ENCODE results near the gene TM9SF1. TPM values are rescaled to one million over a fixed set of nuclear protein-coding genes. Genes with fewer than 3 reads are reported as not detected.

Gene TM9SF1
- total and polyA plus RNA-seq, 10 of the 15 experiments (the other 5 are each of a cell fraction or from before 2014, with no cell fraction given): 7.2 to 39.2 (median 17.6) TPM

DNA sequence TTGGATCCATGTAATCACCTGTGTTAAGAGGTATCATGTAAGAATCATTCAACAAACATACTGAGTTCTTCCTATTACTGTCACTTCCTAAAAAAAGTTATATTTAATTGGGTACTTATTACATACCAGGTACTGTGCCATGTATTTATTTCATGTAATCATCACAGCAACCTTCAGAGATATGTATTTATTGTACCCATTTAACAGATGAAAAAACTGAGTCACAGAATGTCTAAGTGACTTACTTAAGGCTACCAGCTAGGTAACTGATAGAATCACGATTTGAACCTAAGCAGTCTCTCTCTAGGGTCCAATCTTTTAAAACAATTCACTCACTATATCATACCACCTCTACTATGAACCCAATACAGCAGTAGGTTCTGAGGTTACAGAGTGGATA, 50.8 kb downstream of the TM9SF1 start:
- 0 out of 2 replicates have a peak overlapping the region, but pooled peaks have one; percentile 12 for H3K9ac ChIP-seq (ENCODE audit: control insufficient read depth, insufficient read depth, low read length)
- DNase-seq (ENCODE audit: low read depth, low spot score): no peak
- in situ Hi-C loops (cut with MboI): no loop called here
- peak overlapping the region; percentile 77 for H3K4me2 ChIP-seq (ENCODE audit: control insufficient read depth, insufficient read depth)
- no peaks in the 10 kb centered on the region for H4K20me1 ChIP-seq (ENCODE audit: control insufficient read depth, insufficient read depth)
- H3K4me1 ChIP-seq (ENCODE audit: control insufficient read depth, insufficient read depth, low read length): peaks cover 16% of the 10 kb centered on the region
- no peak overlapping the region for H2AFZ ChIP-seq (ENCODE audit: control insufficient read depth, low read depth, low read length)
- ChIA-PET CTCF (interaction anchor here (1.0 to 1.4 kb wide), 3 partner anchors 36 to 98 kb away, joined by 3 to 5 read pairs (median 3); partner anchors contain the start of genes CHMP4A and TINF2), POLR2A (interaction anchor here (0.7 to 2.3 kb wide), 6 partner anchors 9 to 50 kb away, joined by 4 to 10 read pairs (median 6); partner anchors contain the start of genes IRF9, PCK2 and PSME1), SMC1A (ENCODE audit: uncharacterized antibody, unreplicated experiment) (interaction anchor here (1.5 to 4.8 kb wide), 4 partner anchors 8 to 36 kb away, joined by 5 to 54 read pairs (median 12); partner anchors contain the start of genes IRF9 and PSME1), RAD21 (ENCODE audit: unreplicated experiment) (interaction anchor here (3.1 kb wide), 1 partner anchor 50 kb away, joined by 22 read pairs; the partner anchor contains the start of gene PCK2)
- H3K4me3 ChIP-seq: peak overlapping the region; percentile 82
- no peaks in the 10 kb centered on the region for H3K27me3 ChIP-seq (replicated peaks in 1 of 2; ENCODE audit: control insufficient read depth in 2 of 2, insufficient read depth in 2 of 2, low read length in 1 of 2)
- intact Hi-C loops (cut with micrococcal nuclease; ENCODE audit: unreplicated experiment): no loop called here
- TF ChIP-seq TCF7 (IDR thresholded peaks at IDR 0.05; ENCODE audit: borderline replicate concordance) (0 out of 2 replicates have a peak, but pooled peaks have one; percentile 11), MTA3 (IDR thresholded peaks at IDR 0.05; ENCODE audit: borderline replicate concordance, low read length) (no peak)
- no peaks in the 10 kb centered on the region for H3K9me3 ChIP-seq (replicated peaks; ENCODE audit: control insufficient read depth, insufficient read depth, low read length)
- H3K27ac ChIP-seq (ENCODE audit: control insufficient read depth, insufficient read depth): peak overlapping the region; percentile 2; the same call in 1 of the 2 replicates
- BruUV-seq (replicated peaks): no TSS peak
- peaks cover 2 to 28% of the 10 kb centered on the region in 2 experiments for H3K36me3 ChIP-seq (ENCODE audit: control insufficient read depth in 2 of 2, insufficient read depth in 2 of 2, low read length in 1 of 2)
- 100% methylated on average over 1 of the region's 1 CpG for WGBS (ENCODE audit: insufficient coverage, insufficient replicate concordance, low lambda C conversion rate, missing lambda C conversion rate)
- ATAC-seq: no peak
- no peak for FAIRE-seq
- peaks cover 70% of the 10 kb centered on the region for H3K79me2 ChIP-seq (ENCODE audit: control insufficient read depth, insufficient read depth, low read length)

DNA sequence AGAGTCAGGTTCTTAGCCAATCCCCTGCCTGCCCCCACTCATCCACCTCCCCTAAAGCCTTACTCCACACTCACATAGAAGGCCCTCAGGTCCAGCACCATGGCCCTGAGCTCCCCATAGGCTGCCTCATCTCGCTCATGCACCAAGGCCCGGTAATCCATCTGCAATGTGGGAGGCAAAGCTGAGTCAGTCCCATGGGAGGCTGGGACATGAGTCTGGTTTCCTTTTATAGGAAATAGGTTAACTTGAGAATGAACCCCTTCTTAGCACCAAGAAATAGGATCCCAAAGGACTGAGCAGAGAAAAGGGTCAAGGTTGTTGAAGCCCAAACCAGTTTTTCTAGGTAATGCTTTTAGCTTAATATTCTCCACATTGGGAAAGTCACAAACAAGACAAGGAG, 51.7 kb downstream of the TM9SF1 start:
- POLR2A ChIA-PET: interaction anchor here (1.0 to 2.3 kb wide), 6 partner anchors 8 to 49 kb away, joined by 3 to 10 read pairs (median 5); partner anchors contain the start of genes IRF9, PCK2 and PSME1
- H3K9ac ChIP-seq (ENCODE audit: control insufficient read depth, insufficient read depth, low read length): no peak overlapping the region
- in situ Hi-C loops (cut with MboI) (no loop called here), intact Hi-C loops (cut with micrococcal nuclease; ENCODE audit: unreplicated experiment) (no loop called here)
- CTCF ChIA-PET: interaction anchor here (1.0 to 1.4 kb wide), 3 partner anchors 17 to 70 kb away, joined by 3 to 7 read pairs (median 5); partner anchors contain the start of genes CHMP4A and IRF9
- no peaks in the 10 kb centered on the region for H3K27me3 ChIP-seq (replicated peaks in 1 of 2; ENCODE audit: control insufficient read depth in 2 of 2, insufficient read depth in 2 of 2, low read length in 1 of 2)
- peaks cover 24% of the 10 kb centered on the region for H3K4me1 ChIP-seq (ENCODE audit: control insufficient read depth, insufficient read depth, low read length)
- peaks cover 5 to 28% of the 10 kb centered on the region in 2 experiments for H3K36me3 ChIP-seq (ENCODE audit: control insufficient read depth in 2 of 2, insufficient read depth in 2 of 2, low read length in 1 of 2)
- H2AFZ ChIP-seq (ENCODE audit: control insufficient read depth, low read depth, low read length): no peak overlapping the region
- no TSS peak for BruUV-seq (replicated peaks)
- FAIRE-seq (no peak), ATAC-seq (no peak), DNase-seq (ENCODE audit: low read depth, low spot score) (no peak)
- 50% methylated on average over 2 of the region's 2 CpGs for WGBS (ENCODE audit: insufficient coverage, insufficient replicate concordance, low lambda C conversion rate, missing lambda C conversion rate)
- RAD21 ChIA-PET (ENCODE audit: unreplicated experiment): interaction anchor here (0.8 to 0.9 kb wide), 2 partner anchors 29 to 35 kb away, joined by 4 to 5 read pairs; partner anchors contain the start of genes DCAF11 and NRL
- TF ChIP-seq PAX5 (IDR thresholded peaks at IDR 0.05; ENCODE audit: borderline replicate concordance, low read depth, low read length): no peak
- TF ChIP-seq TCF7 (IDR thresholded peaks at IDR 0.05; ENCODE audit: borderline replicate concordance): no peak
- TF ChIP-seq SP1 (IDR thresholded peaks at IDR 0.05; ENCODE audit: low read depth, low read length): no peak
- TF ChIP-seq EED (IDR thresholded peaks at IDR 0.05; ENCODE audit: low read depth): no peak
- no peak for TF ChIP-seq RAD21 (IDR thresholded peaks at IDR 0.05; ENCODE audit: insufficient read depth, low read depth, low read length)
- peak overlapping the region; percentile 77 for H3K4me2 ChIP-seq (ENCODE audit: control insufficient read depth, insufficient read depth)
- H3K79me2 ChIP-seq (ENCODE audit: control insufficient read depth, insufficient read depth, low read length): peaks cover 70% of the 10 kb centered on the region
- no peaks in the 10 kb centered on the region for H3K9me3 ChIP-seq (replicated peaks; ENCODE audit: control insufficient read depth, insufficient read depth, low read length)
- no peak overlapping the region; the same call in 1 of the 2 replicates for H3K27ac ChIP-seq (ENCODE audit: control insufficient read depth, insufficient read depth)
- no peak overlapping the region for H3K4me3 ChIP-seq
- no peaks in the 10 kb centered on the region for H4K20me1 ChIP-seq (ENCODE audit: control insufficient read depth, insufficient read depth)
- SMC1A ChIA-PET (ENCODE audit: uncharacterized antibody, unreplicated experiment): interaction anchor here (0.6 to 1.5 kb wide), 4 partner anchors 18 to 35 kb away, joined by 3 to 6 read pairs (median 4); partner anchors contain the start of gene IRF9

Measured in GM12878 (cell line).